Dermis blood vessel endothelial cell (primary cell): ENCODE results near the gene GPA33. TPM values are rescaled to one million over a fixed set of nuclear protein-coding genes. Genes with fewer than 3 reads are reported as not detected.
A peak's percentile ranks its signal among the peaks of the same experiment; 100 is the strongest.

Source experiments
- DNase-seq: peaks from one replicate; pipeline ENCODE4 v3.0.0; 2010
- total RNA-seq: library from RNA; depleted of rRNA; stranded (reverse); fragments of >200 nt; gene quantifications from 2 replicates; pipeline ENCODE4 v1.2.3, GENCODE V29; 2014

GPA33 gene
- total RNA-seq, 1 donor from 2014 or later: not detected

DNA sequence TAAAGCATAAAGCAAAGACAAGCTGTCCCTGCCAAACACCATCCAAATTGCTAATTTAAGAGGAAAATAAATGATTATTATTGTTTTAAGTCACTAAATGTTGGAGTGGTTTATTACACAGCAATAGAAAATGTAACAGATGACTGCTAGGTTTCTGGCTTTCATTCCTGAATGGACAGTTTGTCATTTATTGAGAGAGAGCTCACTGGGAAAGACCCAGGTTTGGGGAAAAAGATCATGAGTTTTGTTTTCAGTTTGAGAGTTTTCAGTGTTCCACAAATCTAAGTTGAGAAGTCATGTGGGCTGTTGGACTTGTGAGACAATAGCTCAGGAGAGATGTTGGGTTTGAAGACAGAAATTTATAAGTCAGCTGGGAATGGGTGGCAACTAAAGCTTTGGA, 5.4 kb downstream of the GPA33 start:
- DNase-seq: no peak

DNA sequence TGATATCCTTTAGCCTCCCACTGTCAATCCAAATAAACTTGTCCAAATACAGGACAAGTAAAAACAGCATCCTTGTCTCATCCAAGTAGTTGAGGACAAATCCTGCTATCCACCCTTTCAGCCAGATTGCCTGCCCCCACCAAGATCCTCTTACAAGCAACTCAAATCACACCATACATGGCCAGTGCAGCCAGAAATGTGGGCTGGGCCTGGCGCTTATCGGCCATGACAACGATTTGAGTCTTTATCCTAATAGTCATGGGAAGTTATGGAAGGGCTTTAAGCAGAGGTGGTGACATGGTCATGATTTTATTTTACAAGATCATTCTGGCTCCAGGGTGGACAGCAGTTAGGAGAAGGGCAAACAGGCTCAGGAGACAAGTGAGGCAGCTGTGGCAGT, 6.3 kb downstream of the GPA33 start:
- no peak for DNase-seq

DNA sequence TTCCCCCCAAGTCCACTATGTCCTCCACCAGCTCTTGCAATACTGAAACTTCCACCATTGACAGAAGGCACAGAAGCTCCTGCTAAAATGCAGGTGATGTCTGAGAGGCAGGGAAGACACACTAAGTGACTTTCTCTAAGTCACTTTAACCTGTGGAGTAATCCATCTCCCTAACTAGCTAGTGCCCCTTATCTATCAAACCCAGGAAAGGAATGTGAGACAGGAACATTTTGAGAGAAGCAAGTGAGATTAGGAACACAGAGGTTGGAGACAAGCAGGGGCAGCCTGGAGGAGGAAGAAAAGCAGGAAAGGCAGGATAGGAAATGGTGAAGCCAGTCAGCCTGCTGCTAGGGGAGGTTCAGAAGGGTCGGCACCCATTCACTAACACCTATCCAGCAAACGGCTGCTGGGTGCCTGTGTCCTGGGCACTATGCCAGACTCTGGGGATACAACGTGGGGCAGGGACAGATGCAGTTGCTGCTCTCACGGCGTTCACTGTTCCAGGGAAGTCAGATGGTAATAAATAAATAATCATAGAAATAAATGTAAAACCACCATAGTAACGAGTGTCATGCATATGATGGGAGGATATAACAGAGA, 7.0 kb downstream of the GPA33 start:
- no peak for DNase-seq

DNA sequence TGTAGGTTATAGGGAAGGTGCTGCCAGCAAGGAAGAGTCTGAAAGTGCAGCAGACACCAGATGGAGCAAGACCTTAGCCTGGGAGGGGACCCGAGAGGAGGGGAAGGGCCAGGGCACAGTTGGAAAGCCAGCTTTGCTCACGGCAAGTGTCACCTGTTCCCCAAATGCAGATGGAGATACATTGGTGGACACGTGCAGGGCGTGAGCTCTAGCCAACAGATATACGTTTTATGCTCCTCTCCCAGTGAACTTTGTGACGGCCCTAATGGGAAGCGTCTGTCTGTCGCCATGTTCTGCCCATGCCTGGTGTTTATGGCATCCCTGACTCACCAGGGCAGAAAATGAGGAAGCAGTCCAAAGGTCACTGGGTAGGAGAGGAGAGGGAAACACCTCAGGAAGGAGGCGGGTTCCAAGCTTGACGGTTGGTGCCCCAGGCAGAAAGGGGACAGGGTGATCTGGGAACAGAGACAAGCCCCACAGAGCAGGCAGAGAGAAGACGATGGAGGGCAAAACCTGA, 7.6 kb downstream of the GPA33 start:
- DNase-seq: no peak

DNA sequence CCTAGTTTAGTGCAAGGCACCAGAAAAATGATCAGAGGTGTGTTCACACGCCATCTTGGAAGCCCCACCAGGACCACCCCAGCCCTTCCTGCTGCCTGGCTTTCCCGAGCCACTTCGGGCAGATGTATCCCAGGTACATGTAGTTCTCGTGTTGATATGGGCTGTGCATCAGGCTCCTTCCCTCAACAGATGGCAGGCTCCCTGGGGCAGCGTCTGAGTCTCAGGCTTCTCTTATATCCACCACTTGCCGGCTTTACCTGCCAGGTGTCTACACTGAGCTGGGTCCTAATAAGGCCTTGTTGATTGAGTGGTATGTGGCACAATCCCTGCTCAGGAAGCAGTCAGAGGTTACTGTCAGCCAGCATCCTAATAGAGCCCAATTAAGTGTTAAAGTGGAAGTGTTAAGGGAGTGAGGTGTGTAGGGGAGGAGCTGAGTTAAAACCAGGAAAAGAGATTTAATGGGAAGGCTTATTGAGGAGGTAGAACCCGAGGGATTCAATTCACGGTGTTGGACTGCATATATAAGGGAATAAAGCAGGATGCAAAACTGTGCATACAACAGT, 8.5 kb downstream of the GPA33 start:
- DNase-seq: no peak

DNA sequence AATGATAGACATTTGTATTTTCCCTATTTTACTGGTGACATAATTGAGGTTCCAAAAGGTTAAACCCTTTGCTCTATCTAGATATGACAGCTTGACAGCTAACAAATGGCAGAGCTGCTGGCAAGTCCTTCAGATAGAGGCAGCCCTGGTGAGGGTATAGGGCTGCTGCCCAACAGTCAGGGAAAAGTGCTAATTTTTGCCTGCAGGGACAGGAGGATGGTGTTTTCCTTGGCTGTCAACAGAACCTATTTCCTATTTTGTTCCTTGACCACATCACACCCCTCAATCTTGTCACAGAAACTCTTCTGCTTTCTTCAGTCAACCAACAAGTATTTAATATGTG, 12.3 kb downstream of the GPA33 start:
- no peak for DNase-seq

DNA sequence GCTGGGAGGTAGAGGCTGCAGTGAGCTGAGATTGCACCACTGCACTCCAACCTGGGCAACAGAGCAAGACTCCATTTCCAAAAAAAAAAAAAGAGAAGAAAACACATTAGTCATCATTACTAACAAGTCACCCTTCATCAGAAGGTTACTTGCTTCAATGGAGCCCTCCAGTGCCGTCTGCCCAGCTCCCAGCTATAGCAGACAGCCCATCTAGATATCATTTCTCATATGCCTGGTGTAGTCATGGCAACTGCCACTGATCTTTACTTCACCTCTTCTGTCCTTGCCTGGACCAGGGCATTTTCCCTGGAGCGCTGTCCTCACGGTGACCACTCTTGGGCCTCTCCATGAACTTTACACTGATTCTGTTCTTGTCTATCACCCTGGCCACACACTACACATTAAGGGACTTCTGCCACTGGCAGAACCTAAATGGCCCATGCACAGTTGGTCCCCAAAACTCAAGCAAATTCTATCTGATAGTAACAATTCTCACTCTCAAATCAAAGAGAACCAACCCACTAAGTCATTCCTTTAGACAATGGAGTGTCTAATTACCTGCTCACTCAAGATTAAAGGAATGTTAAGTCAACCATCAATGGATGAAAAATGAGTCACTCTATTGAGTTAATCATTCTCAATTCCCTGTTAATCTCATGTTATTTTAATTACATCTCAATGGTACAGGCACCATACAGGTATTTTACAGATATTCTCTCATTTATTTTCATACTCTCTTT, 12.9 kb downstream of the GPA33 start:
- DNase-seq: no peak

DNA sequence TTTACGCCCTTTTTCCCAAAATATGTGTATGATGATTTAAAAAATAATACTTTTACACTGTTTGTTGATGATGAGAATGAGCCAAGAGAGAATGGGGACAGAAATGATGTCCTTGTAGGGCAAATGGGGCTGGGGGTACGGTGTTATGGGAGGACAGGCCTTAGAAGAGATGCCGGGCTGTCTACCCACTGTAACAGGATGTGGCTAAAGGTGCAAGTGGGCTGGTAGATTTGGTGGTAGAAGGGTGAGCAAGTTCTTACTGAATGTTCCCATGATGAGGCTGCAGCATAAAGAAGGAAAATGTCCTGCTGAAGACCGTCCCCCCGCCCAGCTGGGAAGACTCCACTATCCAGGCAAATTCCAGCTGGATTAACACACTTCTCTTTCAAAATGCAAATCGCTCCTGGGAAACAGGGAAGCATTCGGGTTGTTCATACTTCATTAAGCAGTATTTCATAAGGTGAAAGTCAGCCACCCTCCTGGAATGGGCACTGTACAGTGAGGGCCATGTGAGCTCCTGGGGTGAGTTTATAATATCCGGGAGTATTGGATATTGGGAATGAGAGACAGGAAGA, 14.0 kb downstream of the GPA33 start:
- DNase-seq: no peak

DNA sequence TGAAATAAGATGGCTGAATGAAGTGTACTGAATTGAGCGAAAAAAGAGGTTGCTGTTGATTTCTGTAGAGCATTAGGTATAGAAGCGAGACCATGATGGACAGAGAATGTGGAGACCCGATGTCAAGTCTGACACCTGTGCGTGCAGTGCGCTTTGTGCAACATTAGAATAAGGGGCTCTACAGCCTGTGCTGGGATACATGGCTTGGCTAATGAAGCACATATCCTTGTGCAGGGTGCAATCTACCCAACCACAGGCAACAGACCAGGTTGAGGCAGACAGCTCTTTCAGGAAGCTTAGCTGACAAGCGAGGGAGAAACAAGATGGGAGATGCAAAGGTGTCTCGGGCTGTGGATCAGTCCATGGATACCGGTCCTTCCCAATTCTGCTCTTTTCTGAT, 18.9 kb downstream of the GPA33 start:
- DNase-seq: no peak

DNA sequence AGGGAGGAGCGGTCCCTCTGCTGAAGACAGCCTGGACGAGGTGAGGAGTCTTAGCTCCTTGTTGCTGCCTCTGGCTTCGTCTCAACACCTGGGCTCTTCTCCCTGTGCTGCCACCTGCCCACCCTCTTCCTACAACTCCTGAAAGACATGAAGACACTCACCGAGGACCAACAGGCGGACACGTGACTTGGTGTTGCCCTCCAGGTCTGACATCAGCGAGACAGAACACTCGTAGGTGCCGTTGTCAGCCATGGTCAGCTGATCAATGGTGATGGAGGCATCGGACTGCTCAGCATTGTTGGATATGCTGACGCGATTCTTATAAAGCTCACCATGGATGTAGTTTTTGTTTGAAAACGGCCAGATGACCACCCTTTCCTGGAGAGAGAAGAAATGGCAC, 21.4 kb downstream of the GPA33 start:
- DNase-seq: no peak

DNA sequence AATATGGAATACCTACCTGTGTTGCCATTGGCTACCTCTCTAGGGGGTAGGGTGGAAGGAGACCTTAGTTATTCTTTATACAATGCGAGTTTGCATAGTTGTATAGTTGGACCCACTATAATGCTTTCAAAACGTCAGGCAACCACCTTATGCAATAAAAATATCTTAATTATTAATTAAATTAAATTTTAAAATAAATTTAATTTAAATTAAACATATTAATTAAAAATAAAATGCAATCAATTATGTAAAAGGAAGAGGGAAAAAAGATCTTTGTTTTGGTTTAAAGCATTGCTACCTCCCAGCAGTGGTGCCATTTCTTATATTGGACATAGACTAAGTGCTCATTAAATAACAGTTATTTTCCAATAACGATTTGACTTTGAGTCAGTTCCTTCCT, 22.3 kb downstream of the GPA33 start:
- DNase-seq: no peak

DNA sequence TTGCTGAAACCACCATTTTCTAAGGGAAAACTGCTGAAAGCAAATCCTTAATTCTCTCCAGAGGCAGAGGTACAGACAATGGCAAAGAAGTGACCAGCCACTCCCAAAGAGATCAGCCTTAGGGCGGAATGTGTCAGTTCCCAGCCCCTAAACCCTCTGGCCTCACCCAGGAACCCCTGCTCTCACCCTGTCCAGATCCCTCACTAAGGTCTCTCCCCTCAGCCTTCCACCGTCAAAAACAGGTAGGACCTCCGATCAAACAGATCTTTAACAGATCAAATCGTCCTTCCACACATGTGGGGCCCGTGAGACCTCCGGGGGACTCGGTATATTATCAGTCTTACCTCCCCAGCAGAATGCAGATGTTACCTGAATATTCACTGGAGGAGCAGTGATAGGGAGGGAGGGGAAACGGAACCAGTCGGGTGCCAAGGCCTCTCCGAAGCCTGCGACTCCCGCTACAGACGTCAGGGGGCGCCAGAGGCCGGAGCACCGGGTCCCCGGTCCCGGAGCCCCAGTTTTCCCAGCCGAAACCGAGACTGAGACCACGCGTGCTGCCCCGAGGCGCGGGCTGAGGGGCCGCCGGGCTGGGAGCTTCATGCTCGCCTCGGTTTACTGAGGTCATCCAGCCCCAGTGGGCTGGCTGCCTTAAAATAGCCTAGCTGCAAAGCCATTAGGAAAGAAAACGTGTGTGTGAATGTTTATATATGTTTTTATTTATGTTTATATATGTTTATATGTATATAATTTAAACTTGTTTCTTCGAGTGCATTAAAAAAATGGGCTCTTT, 23.6 kb downstream of the GPA33 start:
- peak; percentile 66 for DNase-seq

DNA sequence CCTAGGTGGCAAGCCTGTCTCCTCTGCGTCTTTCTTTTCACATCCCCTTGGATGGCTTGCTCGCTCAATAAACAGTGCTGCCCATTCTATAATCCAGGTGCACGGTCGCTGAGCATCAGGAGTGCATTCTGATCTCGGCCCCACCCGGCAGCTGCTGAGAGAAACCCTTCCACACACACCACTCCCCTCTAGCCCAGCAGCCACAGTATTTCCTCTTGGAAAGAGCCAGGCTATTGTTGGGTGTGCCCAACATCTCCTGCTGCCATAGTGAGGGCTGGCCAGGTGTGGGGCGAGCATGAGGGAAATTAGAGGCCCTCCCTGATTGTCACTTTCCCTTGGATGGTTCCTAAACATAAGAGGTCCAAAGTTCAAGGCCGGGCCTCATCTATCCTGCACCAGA, 24.7 kb downstream of the GPA33 start:
- no peak for DNase-seq

DNA sequence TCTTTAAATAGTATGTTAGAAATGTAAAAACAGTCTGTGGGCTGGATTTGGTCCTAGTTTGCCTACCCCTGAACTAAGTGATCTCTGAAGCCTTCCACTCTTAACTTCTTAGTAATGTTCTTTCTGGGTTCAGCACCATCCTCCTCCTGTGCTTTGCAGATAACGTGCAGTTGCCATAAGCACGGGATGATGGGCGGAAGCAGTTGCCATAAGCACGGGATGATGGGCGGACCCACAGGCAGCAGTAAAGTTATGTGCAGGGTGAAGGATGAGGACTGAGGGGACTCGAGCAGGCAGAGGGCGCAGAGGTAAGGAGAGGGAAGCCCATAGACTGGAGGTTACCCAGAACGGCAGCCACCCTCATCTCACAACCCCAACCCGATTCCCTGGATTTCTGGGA, 25.6 kb downstream of the GPA33 start:
- no peak for DNase-seq

DNA sequence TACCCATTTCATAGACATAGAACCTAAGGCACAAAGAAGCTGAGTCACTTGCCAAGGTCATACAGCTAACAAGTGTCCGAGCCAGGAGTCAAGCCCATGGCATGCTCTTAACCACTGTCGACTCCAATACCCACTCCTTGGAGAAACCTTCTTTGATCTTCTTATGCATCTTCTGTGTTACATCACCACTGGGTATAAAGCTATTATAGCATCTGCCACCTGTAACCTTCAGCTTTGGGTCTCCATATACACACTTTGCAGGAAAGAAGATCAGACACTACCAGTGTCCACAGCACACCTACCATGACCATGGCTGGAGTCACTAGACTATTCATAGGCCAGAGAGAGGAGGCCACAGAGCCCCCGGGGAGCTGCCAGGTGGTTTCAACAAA, 29.1 kb downstream of the GPA33 start:
- no peak for DNase-seq

DNA sequence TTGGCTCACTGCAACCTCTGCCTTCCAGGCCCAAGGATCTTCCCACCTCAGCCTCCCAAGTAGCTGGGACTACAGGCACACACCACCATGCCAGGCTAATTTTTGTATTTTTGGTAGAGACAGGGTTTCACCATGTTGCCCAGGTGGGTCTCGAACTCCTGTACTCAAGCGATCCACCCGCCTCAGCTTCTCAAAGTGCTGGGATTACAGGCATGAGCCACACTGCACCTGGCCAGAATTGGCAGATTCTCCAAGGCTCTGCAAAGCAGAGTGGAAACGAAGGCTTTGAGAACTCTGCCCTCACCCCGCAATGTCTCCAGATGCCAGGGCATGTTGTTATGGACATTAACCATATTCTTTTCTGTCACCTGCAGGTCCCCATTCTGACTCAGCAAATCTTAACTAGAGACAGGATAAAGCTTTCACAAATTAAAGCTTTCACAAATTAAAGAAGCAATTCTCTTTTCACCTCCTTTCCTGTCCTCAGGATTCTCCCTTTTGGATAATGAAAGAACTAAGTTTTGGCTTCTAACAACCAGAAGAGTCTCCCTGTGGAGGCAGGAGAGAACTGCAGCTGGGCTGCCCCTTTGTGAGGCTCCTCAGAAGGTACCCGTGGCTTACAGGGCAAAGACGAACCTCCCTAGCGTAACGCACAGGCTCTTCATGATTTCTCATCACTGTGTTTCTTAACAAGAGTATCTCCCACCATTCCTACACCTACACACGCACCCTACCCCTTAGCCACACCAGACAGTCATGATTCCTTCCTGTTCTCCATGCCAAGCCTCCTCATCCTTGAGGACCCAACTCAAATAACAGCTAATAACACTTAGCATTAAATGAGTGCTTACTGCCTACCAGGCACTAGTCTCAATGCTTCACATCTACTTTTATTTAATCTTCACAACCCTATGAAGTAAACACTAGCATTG, 29.8 kb downstream of the GPA33 start:
- DNase-seq: no peak

DNA sequence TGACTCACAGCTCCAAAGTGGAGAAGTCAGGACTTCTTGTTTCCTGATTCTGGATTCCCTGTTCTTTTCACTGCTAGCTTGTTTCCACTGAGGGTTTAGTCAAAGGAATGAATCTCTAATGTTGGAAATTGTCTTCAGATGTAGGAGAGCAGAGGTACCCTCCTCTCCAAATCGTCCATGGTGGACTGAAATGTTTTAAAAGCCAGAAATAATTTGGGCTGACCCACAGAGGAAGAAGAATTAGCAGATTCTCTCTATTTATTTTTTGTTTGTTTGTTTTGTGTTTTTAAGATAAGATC, 30.4 kb downstream of the GPA33 start:
- DNase-seq: no peak

DNA sequence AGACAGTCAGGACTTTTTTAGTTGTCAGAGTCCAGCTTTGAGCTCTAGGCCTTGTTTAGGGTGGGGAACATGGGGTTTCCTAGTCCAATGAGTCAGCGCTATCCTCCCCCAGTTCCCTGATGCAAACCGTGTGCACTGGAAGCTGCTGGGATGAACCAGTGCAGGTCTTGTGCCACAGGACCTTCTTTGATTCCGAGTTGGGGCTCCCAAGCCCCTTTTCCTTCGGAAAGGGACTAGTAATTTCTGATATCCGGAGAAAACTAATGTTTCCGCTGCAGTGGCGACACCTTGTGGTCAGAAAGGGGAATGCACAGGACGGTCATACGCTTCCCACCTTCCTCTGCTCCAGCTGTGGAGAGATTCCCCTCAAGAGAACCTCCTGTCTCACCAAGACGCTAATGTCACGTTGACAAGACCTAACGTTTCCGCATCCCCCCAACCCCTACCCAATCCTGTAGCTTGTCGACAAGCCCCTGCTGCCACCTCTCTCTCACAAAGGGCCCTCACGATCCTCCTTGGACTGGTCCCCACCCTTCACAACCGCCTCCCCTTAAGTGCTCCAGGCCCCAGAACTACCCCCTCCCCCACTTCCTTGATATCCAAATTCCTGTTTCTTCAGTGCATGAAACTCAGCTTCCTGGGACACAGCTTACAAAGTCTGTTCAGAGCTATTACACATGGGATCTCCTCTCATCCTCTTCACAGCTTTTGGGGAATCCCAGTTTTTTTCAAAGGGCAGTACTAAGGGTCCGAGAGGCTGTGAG, 30.9 kb downstream of the GPA33 start:
- DNase-seq: peak; percentile 69

DNA sequence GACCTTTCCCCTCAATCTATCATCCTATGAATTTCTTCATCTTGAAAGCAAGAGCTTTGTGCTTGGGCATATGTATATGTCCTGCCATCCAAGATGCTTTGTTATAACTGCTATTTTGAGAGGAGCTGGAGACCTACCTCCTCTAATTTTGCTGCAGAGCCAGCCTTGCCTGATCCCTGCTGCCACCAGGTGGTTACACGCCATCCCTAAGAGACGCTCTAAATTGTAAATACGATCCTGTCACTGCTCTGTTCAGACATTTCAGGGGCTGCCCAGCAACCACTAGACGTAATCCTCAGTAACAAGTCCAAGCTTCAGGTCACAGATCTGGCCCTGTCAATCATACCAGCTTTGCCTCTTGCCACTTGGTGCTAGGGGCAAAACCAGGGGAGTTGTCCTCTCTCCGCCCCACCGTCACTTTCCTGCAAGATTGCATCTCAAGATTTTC, 32.9 kb downstream of the GPA33 start:
- peak; percentile 34 for DNase-seq

DNA sequence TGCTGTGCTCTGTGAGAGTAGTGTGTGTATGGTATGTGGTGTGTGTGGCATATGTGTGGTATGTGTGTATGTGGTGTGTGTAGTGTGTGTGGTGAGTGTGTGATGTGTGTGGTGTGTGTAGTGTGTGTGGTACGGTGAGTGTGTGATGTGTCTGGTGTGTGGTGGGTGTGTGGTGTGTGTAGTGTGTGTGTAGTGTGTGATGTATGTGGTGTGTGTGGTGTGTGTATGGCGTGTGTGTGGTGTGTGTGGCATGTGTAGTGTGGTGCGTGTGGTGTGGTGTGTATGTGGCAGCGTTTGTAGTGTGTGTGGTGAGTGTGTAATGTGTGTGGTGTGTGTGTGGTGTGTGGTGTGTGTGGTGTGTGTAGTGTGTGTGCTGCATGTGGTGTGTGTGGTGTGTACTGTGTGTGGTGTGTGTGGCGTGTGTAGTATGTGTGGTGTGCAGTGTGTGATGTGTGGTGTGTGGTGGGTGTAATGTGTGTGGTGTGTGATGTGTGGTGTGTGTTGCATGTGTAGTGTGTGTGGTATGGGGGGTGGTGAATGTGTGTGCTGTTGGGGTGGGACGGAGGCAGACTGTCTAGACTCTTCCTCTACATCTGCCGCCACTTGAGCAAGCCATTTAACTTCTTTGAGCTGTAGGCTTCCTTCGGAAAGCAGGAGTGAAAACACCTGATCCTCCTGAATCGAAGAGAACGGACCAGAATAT, 33.5 kb downstream of the GPA33 start:
- DNase-seq: no peak
